HepG2 (cell line): ENCODE data around the gene TBC1D2B. TPM values are rescaled to one million over a fixed set of nuclear protein-coding genes. Genes with fewer than 3 reads are reported as not detected.
"Not testable (repeated sequence)": the region's sequence is repeated elsewhere in the genome, so short reads cannot be mapped to it uniquely, and the experiment has no call there.

Experiments
- ATAC-seq: fragments of 200-7000 bp; cut with Tn5 transposase; 3 replicates; pipeline ENCODE4 v1.9.1; 2020; ENCODE audit warnings: mild to moderate bottlenecking, moderate library complexity
- BruUV-seq: library from RNA; stranded (reverse); fragments of 400-500 nt; replicated peaks from 2 replicates; lab custom pipeline; 2021; lab: Mats Ljungman, UMichigan
- CTCF ChIA-PET: fragments of 300-600 bp; formaldehyde crosslinking; extraction: SDS; loops from one replicate; lab custom pipeline; 2021; ENCODE audit warnings: low total read pairs, inconsistent platforms, low intra/inter-chr PET ratio; lab: Yijun Ruan, JAX
- POLR2A ChIA-PET: fragments of 350-600 bp; sonication (Branson Sonifier 250); formaldehyde crosslinking; loops from one replicate; lab custom pipeline; 2020; ENCODE audit warnings: antibody characterized with exemption, inconsistent platforms; lab: Yijun Ruan, JAX
- DNase-seq: peaks from one replicate; pipeline ENCODE4 v3.0.0-alpha.2; 2015; ENCODE audit warnings: low spot score
- FAIRE-seq: peaks from 3 replicates; lab custom pipeline; 2011; peaks lifted over from hg19 to GRCh38; lab: Jason Lieb, UNC
- H2AFZ ChIP-seq: one replicate; pipeline ENCODE4 v1.6.1; 2011; ENCODE audit warnings: low read length, inconsistent platforms
- H3K27ac ChIP-seq: fragments of 300-600 bp; 3 replicates; pipeline ENCODE4 v1.8.0; 2011; ENCODE audit warnings: mixed run types, mild to moderate bottlenecking, mixed read lengths, low read length, inconsistent platforms; ENCODE audit not compliant: insufficient read depth; ENCODE audit errors: extremely low read length
- H3K27me3 ChIP-seq, 2 experiments: fragments of 200-600 bp in 1 of 2; 2 replicates in 1 of 2; 3 replicates in 1 of 2; pipeline versions ENCODE4 v1.6.0 to v1.8.0; 2011; ENCODE audit warnings: low read length in 2 of 2, mild to moderate bottlenecking in 2 of 2, moderate library complexity in 2 of 2, inconsistent platforms in 1 of 2; ENCODE audit not compliant: insufficient read depth in 2 of 2, control insufficient read depth in 1 of 2
- H3K36me3 ChIP-seq, 2 experiments: fragments of 200-600 bp in 1 of 2; replicated peaks in 1 of 2; 2 replicates in 1 of 2; 3 replicates in 1 of 2; pipeline versions ENCODE4 v1.5.1 to v1.8.0; 2011; ENCODE audit warnings: low read length in 2 of 2, inconsistent platforms in 1 of 2; ENCODE audit not compliant: insufficient read depth in 2 of 2, control insufficient read depth in 1 of 2
- H3K4me1 ChIP-seq: 2 replicates; pipeline ENCODE4 v1.5.1; 2012; ENCODE audit warnings: low read length, inconsistent platforms; ENCODE audit not compliant: insufficient read depth
- H3K4me2 ChIP-seq: 2 replicates; pipeline ENCODE4 v1.6.0; 2011; ENCODE audit warnings: low read depth, low read length, inconsistent platforms
- H3K4me3 ChIP-seq, 3 experiments: fragments of 200-600 bp in 1 of 3; sonication (generic), shearing (Covaris generic) in 1 of 3; replicated peaks in 1 of 3; 2 replicates each; pipeline ENCODE4 v1.5.1; 2011 to 2016; ENCODE audit warnings: low read length in 3 of 3, inconsistent platforms in 2 of 3, low read depth in 2 of 3, mild to moderate bottlenecking in 2 of 3, control low read depth in 1 of 3, mixed read lengths in 1 of 3; ENCODE audit not compliant: insufficient read depth in 1 of 3
- H3K79me2 ChIP-seq: one replicate; pipeline ENCODE4 v1.6.1; 2011; ENCODE audit warnings: low read length, inconsistent platforms; ENCODE audit not compliant: insufficient read depth
- H3K9ac ChIP-seq: 2 replicates; pipeline ENCODE4 v1.6.0; 2011; ENCODE audit warnings: mild to moderate bottlenecking, low read depth, low read length, inconsistent platforms; ENCODE audit not compliant: insufficient read depth
- H3K9me3 ChIP-seq: 2 replicates; pipeline ENCODE4 v1.5.1; 2012; ENCODE audit warnings: mild to moderate bottlenecking, low read length
- H4K20me1 ChIP-seq: 2 replicates; pipeline ENCODE4 v1.6.0; 2011; ENCODE audit warnings: inconsistent platforms, mild to moderate bottlenecking, low read length, moderate library complexity; ENCODE audit not compliant: insufficient read depth
- ATF7 ChIP-seq, 2 experiments: fragments of 450-650 bp in 1 of 2; sonication (generic) in 1 of 2; formaldehyde crosslinking in 1 of 2; IDR thresholded peaks; 2 replicates each; pipeline versions ENCODE4 v1.4.0 to v1.6.1; 2016 to 2020; ENCODE audit warnings: antibody characterized with exemption in 1 of 2, mild to moderate bottlenecking in 1 of 2, missing genetic modification reagents in 1 of 2
- CEBPB ChIP-seq: IDR thresholded peaks from 2 replicates; pipeline ENCODE4 v1.6.1; 2011; ENCODE audit warnings: low read depth, low read length, improper control_type of control experiment, borderline replicate concordance
- CEBPG ChIP-seq: IDR thresholded peaks from 2 replicates; pipeline ENCODE4 v1.6.1; 2016
- WGBS: methylation state at CpG from one replicate; pipeline ENCODE4 v1.1.6; 2017; ENCODE audit warnings: low lambda C conversion rate; 5-methylcytosine and 5-hydroxymethylcytosine counted together
- in situ Hi-C: cut with HindIII; loops from 2 replicates; pipeline ENCODE4 v1.10.0; 2017; ENCODE audit warnings: low pct_unique_long_range_greater_than_20kb; ENCODE audit not compliant: extremely low pct_ligation_motif_present
- intact Hi-C: fragments of 100-400 bp; cut with micrococcal nuclease; formaldehyde crosslinking; loops from one replicate; pipeline ENCODE4 v1.10.0; 2022; ENCODE audit not compliant: unreplicated experiment
- polyA plus RNA-seq, 8 experiments: library from polyadenylated mRNA; depleted of rRNA in 3 of 8; stranded (reverse) in 7 of 8; unstranded in 1 of 8; fragments of >200 nt; fragmentation: Illumina TruSeq in 4 of 8; extraction: Trizol in 4 of 8; gene quantifications; 2 replicates each; pipeline versions ENCODE4 v1.2.1 to v1.2.3, GENCODE V29; 2011 to 2016; ENCODE audit warnings: low read depth in 4 of 8, missing spikeins in 1 of 8, mixed read lengths in 1 of 8; ENCODE audit not compliant: insufficient read depth in 1 of 8
- total RNA-seq, 5 experiments: library from RNA; depleted of rRNA; stranded (reverse); fragments of >200 nt; fragmentation: Illumina TruSeq; extraction: Trizol; gene quantifications; 2 replicates each; pipeline ENCODE4 v1.2.3, GENCODE V29; 2016; ENCODE audit warnings: low read depth in 1 of 5
- TF ChIP-seq, protein P1 (sequence below), 2 experiments: fragments of 450-650 bp in 1 of 2; sonication (generic) in 1 of 2; formaldehyde crosslinking; IDR thresholded peaks; 2 replicates each; pipeline versions ENCODE4 v1.5.0 to v1.8.0; 2020 to 2022; ENCODE audit warnings: mild to moderate bottlenecking in 1 of 2, missing genetic modification reagents in 1 of 2

TBC1D2B gene
- total and polyA plus RNA-seq, 2 of the 13 experiments (the other 11 are each of a cell fraction or from before 2014, with no cell fraction given) = 10.1 to 14.4 TPM

DNA sequence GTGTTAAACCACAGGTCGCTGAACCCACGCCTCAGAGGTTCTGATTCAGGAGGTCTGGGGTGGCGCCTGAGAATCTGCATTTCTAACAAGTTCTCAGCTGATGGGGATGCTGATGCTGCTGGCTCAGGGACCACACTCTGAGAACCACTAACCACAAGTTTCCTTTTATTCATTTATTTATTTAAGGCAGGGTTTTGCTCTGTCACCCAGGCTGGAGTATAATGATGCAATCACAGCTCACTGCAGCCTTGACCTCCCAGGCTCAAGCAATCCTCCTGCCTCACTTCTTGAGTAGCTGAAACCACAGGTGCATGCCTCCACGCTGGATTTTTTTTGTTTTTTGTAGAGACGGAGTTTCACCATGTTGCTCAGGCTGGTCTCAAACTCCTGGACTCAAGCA lies 123.6 kb downstream of the TBC1D2B start:
- DNase-seq; H3K27ac ChIP-seq; intact Hi-C loops; CTCF ChIA-PET; H3K27me3 ChIP-seq; FAIRE-seq; H3K9ac ChIP-seq; H3K4me2 ChIP-seq; H3K36me3 ChIP-seq; H2AFZ ChIP-seq; BruUV-seq; H3K79me2 ChIP-seq; ATAC-seq; H4K20me1 ChIP-seq; H3K9me3 ChIP-seq; H3K4me3 ChIP-seq; POLR2A ChIA-PET; TF ChIP-seq ATF7 (CRISPR knock-in tag; IDR thresholded peaks at IDR 0.05): not testable (repeated sequence)
- TF ChIP-seq ATF7 (IDR thresholded peaks at IDR 0.05) (0 out of 2 replicates have a peak, but pooled peaks have one; percentile 23), CEBPG (CRISPR knock-in tag) (peak; percentile 39; the same call in 1 of the 2 replicates), CEBPB (peak; percentile 54; the same call in 1 of the 2 replicates)
- TF ChIP-seq, protein P1, sequence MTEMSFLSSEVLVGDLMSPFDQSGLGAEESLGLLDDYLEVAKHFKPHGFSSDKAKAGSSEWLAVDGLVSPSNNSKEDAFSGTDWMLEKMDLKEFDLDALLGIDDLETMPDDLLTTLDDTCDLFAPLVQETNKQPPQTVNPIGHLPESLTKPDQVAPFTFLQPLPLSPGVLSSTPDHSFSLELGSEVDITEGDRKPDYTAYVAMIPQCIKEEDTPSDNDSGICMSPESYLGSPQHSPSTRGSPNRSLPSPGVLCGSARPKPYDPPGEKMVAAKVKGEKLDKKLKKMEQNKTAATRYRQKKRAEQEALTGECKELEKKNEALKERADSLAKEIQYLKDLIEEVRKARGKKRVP (CRISPR knock-in tag; IDR thresholded peaks at IDR 0.05) = peak in 1 of 2 experiments; percentile 43; a peak in 1 of 4 replicates
- H3K4me1 ChIP-seq = peaks cover 14% of the 10 kb centered on the region
- WGBS = 11% methylated on average over 5 of the region's 5 CpGs
- in situ Hi-C loops = loop anchor here (25.0 kb wide), 1 partner anchor 283 kb away; the partner anchor contains the start of gene ACSBG1

- WGBS = 0% methylated on average over 1 of the region's 5 CpGs
- BruUV-seq, CTCF ChIA-PET, DNase-seq, H3K27me3 ChIP-seq, H3K79me2 ChIP-seq, intact Hi-C loops, H3K4me2 ChIP-seq, H3K4me3 ChIP-seq, POLR2A ChIA-PET, H3K9ac ChIP-seq, H3K9me3 ChIP-seq, H2AFZ ChIP-seq, H3K27ac ChIP-seq, H3K4me1 ChIP-seq, H3K36me3 ChIP-seq, FAIRE-seq, H4K20me1 ChIP-seq: not testable (repeated sequence)
- in situ Hi-C loops = loop anchor here (25.0 kb wide), 1 partner anchor 284 kb away; the partner anchor contains the start of gene ACSBG1
- peak; percentile 57 for ATAC-seq
Measured at GRCh38 chr15:77952928-77953446, 124.5 kb downstream of the TBC1D2B start.

DNA sequence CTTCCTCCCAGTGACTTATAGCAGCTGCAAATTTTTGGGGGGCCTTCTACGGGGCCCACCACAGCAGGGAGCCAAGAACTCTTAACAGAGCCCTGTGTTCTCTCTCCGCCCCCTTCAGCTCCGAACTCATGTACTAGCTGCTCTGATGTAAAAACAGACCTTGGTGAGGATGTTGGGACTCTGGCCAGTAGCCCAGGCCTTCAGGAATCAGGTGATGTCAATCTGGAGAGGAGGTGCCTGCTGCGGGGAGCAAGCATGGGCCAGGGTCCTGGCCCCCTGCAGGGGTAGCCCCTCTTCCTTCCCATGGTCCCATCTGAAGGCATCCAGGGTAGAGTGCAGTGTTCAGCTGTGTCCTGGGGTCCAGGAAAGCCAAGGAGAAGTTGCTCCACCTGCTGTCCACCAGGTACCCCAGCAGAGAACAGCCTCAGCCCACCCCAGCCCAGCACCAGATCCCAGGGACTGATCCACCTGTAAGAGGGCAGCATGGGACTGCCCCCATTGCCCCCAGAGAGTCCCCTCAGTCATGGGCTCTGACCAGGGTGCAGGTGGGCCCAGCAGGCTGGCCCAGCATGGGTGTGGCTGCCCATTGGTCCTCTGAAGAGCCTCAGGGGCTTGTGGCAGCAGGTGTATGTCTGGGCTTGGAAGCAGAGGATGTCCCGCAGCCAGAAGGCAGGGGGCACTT lies 126.3 kb downstream of the TBC1D2B start:
- H2AFZ ChIP-seq, H3K9ac ChIP-seq, H3K27me3 ChIP-seq, H4K20me1 ChIP-seq, H3K4me2 ChIP-seq, H3K79me2 ChIP-seq, BruUV-seq, CTCF ChIA-PET, H3K36me3 ChIP-seq, POLR2A ChIA-PET, H3K9me3 ChIP-seq, H3K27ac ChIP-seq, intact Hi-C loops, H3K4me3 ChIP-seq, DNase-seq, H3K4me1 ChIP-seq, FAIRE-seq: not testable (repeated sequence)
- 38% methylated on average over 1 of the region's 5 CpGs for WGBS
- in situ Hi-C loops = loop anchor here (25.0 kb wide), 1 partner anchor 286 kb away; the partner anchor contains the start of gene ACSBG1
- ATAC-seq = peak; percentile 51
